GM12878 (cell line): ENCODE results near the gene MND1.

Experiments used
- CUX1 ChIP-seq: IDR thresholded peaks from 2 replicates; pipeline ENCODE4 v1.6.1; 2012; ENCODE audit warnings: improper control_type of control experiment, low read depth, low read length; ENCODE audit not compliant: insufficient replicate concordance
- JUND ChIP-seq: IDR thresholded peaks from 2 replicates; pipeline ENCODE4 v1.6.1; 2012; ENCODE audit warnings: low read depth, mild to moderate bottlenecking, low read length, improper control_type of control experiment, moderate library complexity
- NRF1 ChIP-seq: conservative IDR thresholded peaks from 2 replicates; pipeline ENCODE4 v1.6.1; 2011; ENCODE audit warnings: mild to moderate bottlenecking, low read depth, low read length, improper control_type of control experiment

DNA sequence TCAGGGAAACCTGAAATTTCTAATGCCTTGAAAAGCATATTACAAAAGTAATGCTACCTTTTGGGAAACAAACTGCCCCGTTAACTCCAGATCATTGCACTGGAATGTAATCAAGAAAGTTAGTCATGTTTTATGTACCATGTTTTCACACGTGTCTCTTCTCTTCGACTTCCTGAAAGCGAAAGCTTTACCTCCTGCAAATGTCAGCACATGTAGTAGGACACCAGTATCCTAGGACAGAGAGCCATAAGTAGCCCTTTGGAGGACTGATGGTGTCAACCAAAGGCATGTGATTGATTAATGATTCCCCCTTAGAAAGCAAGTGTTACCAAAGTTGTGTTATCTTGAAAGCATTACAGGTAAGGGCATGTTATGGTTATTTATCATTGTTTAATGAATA, 8.8 kb upstream of the MND1 start:
- TF ChIP-seq CUX1 (no peak), NRF1 (no peak), JUND (no peak)
